ENCODE results near the gene PPIP5K1. TPM values are rescaled to one million over a fixed set of nuclear protein-coding genes. Genes with fewer than 3 reads are reported as not detected.

PPIP5K1 gene
- total and polyA plus RNA-seq, 2 of the 4 experiments (the other 2 are of a cell fraction) = 12.7 to 14.2 TPM

GRCh38 chr15:43529587-43530345 lies 60.2 kb downstream of the PPIP5K1 start:
- Histone ChIP-seq H2BK15ac (ENCODE audit: low read depth, low read length) (no peak overlapping the region), H3K18ac (ENCODE audit: low read depth, low read length) (no peak overlapping the region), H4K5ac (ENCODE audit: low read depth, low read length) (no peak overlapping the region), H4K91ac (ENCODE audit: insufficient read depth, low read depth, low read length) (no peak overlapping the region), H4K8ac (ENCODE audit: low read depth in 2 of 2, low read length in 2 of 2) (no peak overlapping the region), H2AK5ac (ENCODE audit: low read depth, low read length) (no peak overlapping the region), H3K4me1 (ENCODE audit: control insufficient read depth, insufficient read depth, low read length) (peaks cover 3% of the 10 kb centered on the region), H3K9me3 (ENCODE audit: control insufficient read depth, insufficient read depth, low read length) (no peaks in the 10 kb centered on the region), H3K27me3 (ENCODE audit: control insufficient read depth, insufficient read depth, low read length) (no peaks in the 10 kb centered on the region), H3K27ac (ENCODE audit: insufficient read depth, low read length) (no peak overlapping the region), H3K4me2 (ENCODE audit: low read depth, low read length) (no peak overlapping the region), H2AK9ac (replicated peaks; ENCODE audit: low read depth, low read length, poor library complexity) (no peak overlapping the region), H3K9me1 (ENCODE audit: insufficient read depth, low read length) (peaks cover 18% of the 10 kb centered on the region), H3K36me3 (ENCODE audit: control insufficient read depth, insufficient read depth, low read length) (peaks cover 36% of the 10 kb centered on the region), H2BK20ac (ENCODE audit: low read depth, low read length) (no peak overlapping the region), H3K14ac (replicated peaks; ENCODE audit: low read depth, low read length) (no peak overlapping the region), H2BK120ac (ENCODE audit: low read depth, low read length) (no peak overlapping the region), H3K9ac (ENCODE audit: low read depth, low read length) (no peak overlapping the region), H3K23ac (ENCODE audit: low read depth, low read length) (no peak overlapping the region), H3K4ac (ENCODE audit: low read depth, low read length) (no peak overlapping the region), H4K20me1 (ENCODE audit: insufficient read depth, low read length) (peaks cover 21% of the 10 kb centered on the region), H3K4me3 (ENCODE audit: insufficient read depth, low read depth, low read length) (no peak overlapping the region), H3K79me1 (ENCODE audit: low read depth in 1 of 2, low read length in 2 of 2) (peaks cover 0 to 36% of the 10 kb centered on the region in 2 experiments; a peak in 2 of 4 replicates), H2AFZ (replicated peaks; ENCODE audit: low read length, poor library complexity) (no peak overlapping the region), H2BK5ac (ENCODE audit: low read depth, low read length, poor library complexity, severe bottlenecking) (no peak overlapping the region), H3K56ac (ENCODE audit: extremely low read depth, insufficient read depth, low read length) (no peak overlapping the region)
- intact Hi-C loops (cut with micrococcal nuclease) = no loop called here
- ATAC-seq (ENCODE audit: low read depth) (no peak), DNase-seq (no peak)
- in situ Hi-C loops (cut with MboI; ENCODE audit: low sequenced_read_pairs) = no loop called here
- ChIA-PET POLR2A (ENCODE audit: unreplicated experiment) (no interaction called here), CTCF (no interaction called here)
- TF ChIP-seq POLR2A (IDR thresholded peaks at IDR 0.05; ENCODE audit: low read depth, low read length) = no peak
- TF ChIP-seq MXI1 (IDR thresholded peaks at IDR 0.05; ENCODE audit: borderline replicate concordance, low read depth, low read length) = no peak
- no peak for TF ChIP-seq CEBPB (IDR thresholded peaks at IDR 0.05; ENCODE audit: low read depth, low read length)
- TF ChIP-seq RFX5 (IDR thresholded peaks at IDR 0.05; ENCODE audit: low read depth, low read length) = no peak
- no peak for TF ChIP-seq RAD21 (IDR thresholded peaks at IDR 0.05; ENCODE audit: low read length)
- no peak for TF ChIP-seq BHLHE40 (IDR thresholded peaks at IDR 0.05; ENCODE audit: low read depth, low read length)
- TF ChIP-seq MAZ (IDR thresholded peaks at IDR 0.05; ENCODE audit: borderline replicate concordance, low read depth, low read length) = no peak
- TF ChIP-seq RCOR1 (IDR thresholded peaks at IDR 0.05; ENCODE audit: insufficient replicate concordance, low read length) = no peak
- no peak for TF ChIP-seq SMC3 (IDR thresholded peaks at IDR 0.05; ENCODE audit: low read depth, low read length)
- no peak for TF ChIP-seq NFE2L2 (IDR thresholded peaks at IDR 0.05; ENCODE audit: low read depth, low read length)
- dilution Hi-C loops (cut with HindIII; ENCODE audit: low sequenced_read_pairs, unreplicated experiment) = no loop called here
- no TSS peak for BruUV-seq (replicated peaks)
- 67% methylated on average over 4 of the region's 12 CpGs; no CpG with 5 or more reads in 1 of the 2 experiments for WGBS, 2 experiments (ENCODE audit: extremely low coverage in 2 of 2, insufficient read length in 1 of 2)
